AG08395 (cell line): ENCODE measurements around the gene EPHX1.
"Not testable (repeated sequence)": the region's sequence is repeated elsewhere in the genome, so short reads cannot be mapped to it uniquely, and the experiment has no call there.

ENCODE experiments used
- DNase-seq: peaks from one replicate; pipeline ENCODE4 v3.0.0; 2012; ENCODE audit warnings: mixed read lengths, low spot score

The EPHX1 gene

GRCh38 chr1:225777583-225778336 is 32.2 kb upstream of the EPHX1 start, which contains the start of gene SRP9:
SRP9 (plus strand) TSS chr1:225777826; CDS start chr1:225777941, 115 bp downstream.
- peak; percentile 98 for DNase-seq

- DNase-seq: no peak
Observed at GRCh38 chr1:225778337-225778669, 31.6 kb upstream of the EPHX1 start.

GRCh38 chr1:225779165-225779564 is 30.8 kb upstream of the EPHX1 start:
- not testable (repeated sequence) for DNase-seq

GRCh38 chr1:225780134-225780533 is 29.8 kb upstream of the EPHX1 start:
- no peak for DNase-seq

GRCh38 chr1:225780630-225781029 is 29.3 kb upstream of the EPHX1 start:
- no peak for DNase-seq

GRCh38 chr1:225789142-225789541 is 20.8 kb upstream of the EPHX1 start:
- not testable (repeated sequence) for DNase-seq

GRCh38 chr1:225794954-225795353 is 15.0 kb upstream of the EPHX1 start:
- DNase-seq: no peak

- DNase-seq: not testable (repeated sequence)
Observed at GRCh38 chr1:225796097-225796496, 13.8 kb upstream of the EPHX1 start.

- DNase-seq: not testable (repeated sequence)
Observed at GRCh38 chr1:225801146-225801545, 8.8 kb upstream of the EPHX1 start.

- DNase-seq: no peak
Observed at GRCh38 chr1:225806249-225806648, 3.7 kb upstream of the EPHX1 start.

GRCh38 chr1:225806736-225807135 is 3.2 kb upstream of the EPHX1 start:
- not testable (repeated sequence) for DNase-seq

GRCh38 chr1:225808136-225808535 is 1.8 kb upstream of the EPHX1 start:
- DNase-seq: no peak

- DNase-seq: not testable (repeated sequence)
Observed at GRCh38 chr1:225810579-225811538, 935 bp downstream of the EPHX1 start.

GRCh38 chr1:225811622-225812487 is 1.9 kb downstream of the EPHX1 start:
- peak; percentile 21 for DNase-seq

- DNase-seq: no peak
Observed at GRCh38 chr1:225812488-225813213, 2.7 kb downstream of the EPHX1 start.

- DNase-seq: peak; percentile 67
Observed at GRCh38 chr1:225813214-225813964, 3.5 kb downstream of the EPHX1 start.

GRCh38 chr1:225814381-225814780 is 4.5 kb downstream of the EPHX1 start:
- DNase-seq: no peak

- DNase-seq: not testable (repeated sequence)
Observed at GRCh38 chr1:225815090-225815489, 5.2 kb downstream of the EPHX1 start.

GRCh38 chr1:225815526-225816178 is 5.7 kb downstream of the EPHX1 start:
- DNase-seq: no peak
